ENCODE results near the gene FZD2.
"Not testable (repeated sequence)": the region's sequence is repeated elsewhere in the genome, so short reads cannot be mapped to it uniquely, and the experiment has no call there.

FZD2 gene

DNA sequence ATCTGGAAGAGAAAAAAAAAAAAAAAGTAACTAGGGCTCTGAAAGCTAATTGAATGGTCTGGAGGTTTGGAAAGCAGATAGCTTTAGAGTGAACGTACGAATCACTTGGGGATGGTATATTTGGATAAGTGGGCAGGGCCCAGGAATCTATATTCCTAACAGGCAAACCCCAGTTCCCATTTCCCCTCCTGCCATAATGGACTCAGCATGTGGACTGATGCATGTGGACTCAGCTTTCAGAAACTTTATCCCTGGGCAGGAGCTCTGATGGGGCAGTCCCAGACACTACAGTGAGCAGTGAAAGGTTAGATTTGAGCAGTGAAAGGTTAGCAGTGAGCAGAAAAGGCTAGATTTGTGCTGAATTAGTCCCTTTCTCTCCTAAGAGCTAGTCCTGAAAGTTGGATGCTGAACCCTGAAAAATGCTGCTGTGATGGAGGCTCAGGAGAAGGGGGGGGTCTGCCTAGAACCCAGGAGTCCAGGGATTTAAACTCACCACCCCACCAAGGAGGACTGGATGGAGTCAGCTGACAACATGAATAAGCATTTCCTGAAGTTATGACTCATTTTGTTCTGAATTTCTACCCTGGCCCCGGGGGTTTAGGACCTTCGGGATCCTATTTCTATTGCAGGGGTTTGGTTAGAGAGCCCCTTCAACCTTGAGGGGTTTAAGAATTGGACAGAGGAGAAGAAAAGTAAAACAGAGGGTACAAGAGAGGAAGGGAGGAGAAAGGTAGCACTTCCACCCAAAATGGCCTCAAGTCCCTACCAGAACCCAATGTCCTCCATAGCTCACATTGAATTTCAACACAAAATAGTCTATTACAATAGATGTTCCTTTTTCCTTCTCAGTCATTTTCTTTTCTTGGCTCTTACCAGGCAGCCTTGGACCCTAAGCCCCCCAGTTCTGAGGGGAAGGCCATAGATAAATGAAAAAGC, 10.3 kb upstream of the FZD2 start:
- peak; percentile 35 for DNase-seq (ENCODE audit: low read depth)

- no peak for DNase-seq (ENCODE audit: low read depth)
Observed at GRCh38 chr17:44547625-44548267, 9.5 kb upstream of the FZD2 start.

GRCh38 chr17:44548376-44549230, 8.7 kb upstream of the FZD2 start:
- no peak for DNase-seq (ENCODE audit: low read depth)

DNA sequence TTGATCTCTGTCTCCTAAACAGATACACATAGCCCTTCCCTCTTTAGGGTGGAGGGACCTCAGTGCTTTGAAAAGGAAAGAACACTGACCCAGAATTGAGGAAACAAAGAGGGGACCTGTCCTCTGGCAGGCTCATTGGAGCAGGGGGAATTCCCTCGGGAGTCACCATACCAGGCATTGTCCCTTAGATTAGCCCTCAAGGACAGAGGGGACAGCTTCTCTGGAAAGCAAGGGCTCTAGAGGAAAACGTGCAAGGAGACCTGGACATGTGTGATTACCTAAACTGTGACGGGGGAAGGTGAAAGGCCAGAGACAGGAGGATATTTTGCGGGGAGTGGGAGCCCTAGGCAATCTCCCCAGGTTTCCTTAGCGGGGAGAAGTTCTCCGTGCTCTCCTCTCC, 7.6 kb upstream of the FZD2 start:
- DNase-seq (ENCODE audit: low read depth): no peak

DNA sequence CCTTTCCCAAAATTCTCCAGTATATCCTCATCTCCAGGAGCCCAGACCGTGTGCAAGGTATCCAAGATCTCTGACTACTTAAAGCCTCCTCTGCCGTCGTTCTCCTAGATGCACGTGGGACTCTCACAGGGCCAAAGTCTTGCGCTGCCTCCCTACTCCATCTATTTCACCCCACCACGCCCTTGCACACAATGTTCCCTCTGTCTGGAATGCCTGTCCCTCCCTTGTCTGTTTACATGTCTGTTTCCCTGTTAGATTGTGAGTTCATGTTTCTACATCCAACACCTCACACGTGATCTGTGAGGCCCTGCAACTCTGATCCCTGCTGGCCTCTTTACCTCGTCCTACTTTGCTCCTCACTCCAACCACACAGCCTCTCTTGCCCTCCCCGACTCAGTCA, 4.9 kb upstream of the FZD2 start:
- peak; percentile 26 for DNase-seq (ENCODE audit: low read depth)

GRCh38 chr17:44555099-44555498, 2.2 kb upstream of the FZD2 start:
- no peak for DNase-seq (ENCODE audit: low read depth)

GRCh38 chr17:44556166-44556831, 985 bp upstream of the FZD2 start:
- DNase-seq (ENCODE audit: low read depth): peak; percentile 45

DNA sequence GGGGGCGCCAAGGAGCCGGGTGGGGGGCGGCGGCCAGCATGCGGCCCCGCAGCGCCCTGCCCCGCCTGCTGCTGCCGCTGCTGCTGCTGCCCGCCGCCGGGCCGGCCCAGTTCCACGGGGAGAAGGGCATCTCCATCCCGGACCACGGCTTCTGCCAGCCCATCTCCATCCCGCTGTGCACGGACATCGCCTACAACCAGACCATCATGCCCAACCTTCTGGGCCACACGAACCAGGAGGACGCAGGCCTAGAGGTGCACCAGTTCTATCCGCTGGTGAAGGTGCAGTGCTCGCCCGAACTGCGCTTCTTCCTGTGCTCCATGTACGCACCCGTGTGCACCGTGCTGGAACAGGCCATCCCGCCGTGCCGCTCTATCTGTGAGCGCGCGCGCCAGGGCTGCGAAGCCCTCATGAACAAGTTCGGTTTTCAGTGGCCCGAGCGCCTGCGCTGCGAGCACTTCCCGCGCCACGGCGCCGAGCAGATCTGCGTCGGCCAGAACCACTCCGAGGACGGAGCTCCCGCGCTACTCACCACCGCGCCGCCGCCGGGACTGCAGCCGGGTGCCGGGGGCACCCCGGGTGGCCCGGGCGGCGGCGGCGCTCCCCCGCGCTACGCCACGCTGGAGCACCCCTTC, 484 bp downstream of the FZD2 start:
- DNase-seq (ENCODE audit: low read depth): peak; percentile 56

GRCh38 chr17:44558334-44558709, 1.0 kb downstream of the FZD2 start:
- DNase-seq (ENCODE audit: low read depth): no peak

- no peak for DNase-seq (ENCODE audit: low read depth)
Observed at GRCh38 chr17:44558710-44559633, 1.7 kb downstream of the FZD2 start.

DNA sequence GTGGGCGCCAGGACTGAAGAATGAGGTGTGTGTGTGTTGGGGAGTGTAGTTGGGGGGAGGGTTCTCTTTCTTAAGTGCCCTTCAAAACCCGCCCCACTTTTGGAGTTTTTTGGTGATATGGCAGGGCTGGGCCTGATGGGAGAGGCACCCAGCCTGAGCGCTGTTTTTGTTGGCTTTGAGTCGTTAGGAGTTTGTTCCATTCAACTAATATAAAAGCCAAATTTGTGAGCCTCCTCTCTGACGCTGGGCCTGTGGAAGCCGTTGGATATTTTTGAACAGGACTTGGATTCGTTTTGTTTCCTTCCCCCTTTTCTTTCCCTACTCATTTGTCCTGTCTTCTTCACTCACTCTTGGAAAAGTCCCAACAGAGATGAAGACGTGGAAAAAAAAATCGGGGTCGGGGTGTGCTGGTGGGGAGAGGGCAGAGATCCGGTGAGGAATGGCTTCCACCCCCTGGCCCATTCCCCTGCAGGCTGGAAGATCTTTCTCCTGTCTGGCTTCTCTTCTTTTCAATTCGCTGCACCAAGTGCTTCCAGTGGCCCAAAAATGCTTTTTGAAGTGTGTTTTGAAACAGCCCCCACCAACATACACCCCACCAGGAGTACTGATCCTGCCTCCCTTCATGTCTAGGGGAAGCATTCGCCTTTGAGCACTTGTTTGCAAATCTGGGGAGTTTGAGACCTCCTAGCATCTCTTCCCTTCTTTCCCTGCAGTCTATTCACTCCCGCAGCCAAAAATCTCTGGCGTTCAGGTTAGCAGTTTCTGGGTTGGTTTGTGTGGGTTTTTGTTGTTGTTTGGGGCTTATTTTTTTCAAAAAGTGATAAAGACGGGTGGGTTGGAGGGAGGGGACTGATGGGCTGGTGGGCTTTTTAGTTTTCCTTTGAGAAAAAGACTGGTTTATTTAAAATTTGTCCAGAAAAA, 2.6 kb downstream of the FZD2 start:
- no peak for DNase-seq (ENCODE audit: low read depth)

GRCh38 chr17:44561237-44561623, 3.9 kb downstream of the FZD2 start:
- DNase-seq (ENCODE audit: low read depth): no peak

GRCh38 chr17:44564429-44564828, 7.1 kb downstream of the FZD2 start:
- DNase-seq (ENCODE audit: low read depth): no peak

DNA sequence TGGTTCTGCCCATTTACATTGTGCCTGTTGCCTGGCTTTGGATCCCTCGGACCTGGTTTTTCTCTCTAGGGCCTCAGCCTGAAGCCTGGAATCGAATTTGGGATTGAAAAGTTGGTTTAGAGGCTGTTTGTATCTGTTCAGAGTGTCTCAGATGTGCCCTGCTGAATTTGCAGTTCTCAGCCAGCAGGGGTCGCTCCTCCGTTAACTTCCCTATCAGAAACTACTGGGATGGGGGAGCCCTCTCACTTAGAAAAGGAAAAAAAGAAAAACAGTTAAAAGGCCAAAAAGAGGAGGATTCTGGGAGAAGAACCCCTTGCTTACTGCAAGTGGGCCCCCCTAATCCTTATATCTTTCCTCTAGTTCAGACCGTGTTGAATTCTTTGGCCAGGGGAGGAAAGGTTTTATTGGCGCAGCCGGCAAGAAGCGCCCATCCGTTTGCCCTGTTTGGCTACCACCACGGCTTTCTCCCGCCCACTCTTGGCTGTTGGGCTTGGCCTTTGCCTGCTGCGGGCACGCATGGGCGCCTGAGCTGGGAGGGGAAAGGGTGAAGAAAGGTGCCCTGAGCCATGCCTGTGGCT, 8.7 kb downstream of the FZD2 start:
- no peak for DNase-seq (ENCODE audit: low read depth)

GRCh38 chr17:44568311-44568944, 11.1 kb downstream of the FZD2 start:
- not testable (repeated sequence) for DNase-seq (ENCODE audit: low read depth)

DNA sequence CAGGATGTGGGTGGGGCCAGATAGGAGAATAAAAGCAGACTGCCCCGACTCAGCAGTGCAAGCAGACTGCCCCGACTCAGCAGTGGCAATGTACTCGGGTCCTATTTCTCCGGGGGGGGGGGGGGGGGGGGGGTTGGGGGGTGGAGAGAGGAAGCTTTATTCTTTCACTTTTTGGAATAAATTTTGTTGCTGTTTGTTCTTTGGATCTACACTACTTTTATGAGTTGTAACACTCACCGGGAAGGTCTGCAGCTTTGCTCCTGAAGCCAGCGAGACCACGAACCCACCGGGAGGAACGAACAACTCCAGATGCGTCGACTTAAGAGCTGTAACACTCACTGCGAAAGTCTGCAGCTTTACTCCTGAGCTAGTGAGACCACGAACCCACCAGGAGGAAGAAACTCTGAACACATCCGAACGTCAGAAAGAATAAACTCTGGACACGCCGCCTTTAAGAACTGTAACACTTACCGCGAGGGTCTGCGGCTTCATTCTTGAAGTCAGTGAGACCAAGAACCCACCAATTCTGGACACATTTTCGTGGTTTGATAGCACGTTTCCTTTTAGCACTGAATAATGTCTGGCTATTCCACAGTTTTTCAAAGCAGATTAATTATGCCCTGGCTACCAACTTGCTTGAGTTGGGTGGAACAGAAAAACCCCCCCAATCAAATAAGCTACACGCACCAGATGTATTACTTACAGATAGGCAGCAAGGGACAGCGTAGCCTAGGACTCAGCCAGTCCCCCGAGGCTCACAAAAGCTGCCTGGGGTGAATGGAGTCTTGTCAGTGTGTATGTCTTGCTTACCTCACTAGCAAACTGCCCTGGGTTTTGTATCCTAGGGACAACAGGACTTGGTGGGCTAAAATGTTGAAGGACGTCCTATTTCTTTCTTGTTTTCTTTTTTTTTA, 11.9 kb downstream of the FZD2 start:
- no peak for DNase-seq (ENCODE audit: low read depth)

DNA sequence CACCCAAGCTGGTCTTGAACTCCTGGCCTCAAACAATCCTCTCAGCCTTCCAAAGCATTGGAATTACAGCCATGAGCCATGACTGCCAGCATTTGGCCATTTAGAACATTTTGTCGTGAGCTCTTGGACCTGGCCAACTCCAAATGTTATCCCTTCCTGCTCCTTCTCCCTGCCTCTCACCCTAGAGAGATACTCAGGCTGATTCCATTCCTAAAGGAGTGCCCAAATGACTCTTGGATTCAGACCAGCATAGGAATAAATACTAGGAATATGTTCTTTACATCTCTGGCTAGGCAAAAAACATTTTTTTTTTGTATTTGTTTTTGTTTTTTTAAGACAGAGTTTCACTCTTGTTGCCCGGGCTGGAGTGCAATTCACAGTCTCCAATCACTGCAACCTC, 15.5 kb downstream of the FZD2 start:
- DNase-seq (ENCODE audit: low read depth): no peak

Data from fibroblast of gingiva (primary cell).